ENCODE measurements around the gene PFKL. TPM values are rescaled to one million over a fixed set of nuclear protein-coding genes. Genes with fewer than 3 reads are reported as not detected.

Gene PFKL
- total RNA-seq, 2 donors from 2014 or later, result 99.4 to 235 TPM

- Histone ChIP-seq H3K36me3 (peaks cover 19 to 24% of the 10 kb centered on the region in 2 donors), H3K27me3 (replicated peaks; ENCODE audit: insufficient read depth) (no peaks in the 10 kb centered on the region), H3K27ac (no peak overlapping the region), H3K9me3 (no peaks in the 10 kb centered on the region), H3K4me3 (no peak overlapping the region), H3K4me1 (replicated peaks) (no peaks in the 10 kb centered on the region)
- intact Hi-C loops (cut with DNase I), result no loop called here
- no peak for DNase-seq (ENCODE audit: low spot score)
- 91% methylated on average over 24 of the region's 27 CpGs for WGBS
- TF ChIP-seq POLR2A (IDR thresholded peaks at IDR 0.05) (no peak), POLR2AphosphoS5 (IDR thresholded peaks at IDR 0.05) (no peak)
- TF ChIP-seq, protein P1, sequence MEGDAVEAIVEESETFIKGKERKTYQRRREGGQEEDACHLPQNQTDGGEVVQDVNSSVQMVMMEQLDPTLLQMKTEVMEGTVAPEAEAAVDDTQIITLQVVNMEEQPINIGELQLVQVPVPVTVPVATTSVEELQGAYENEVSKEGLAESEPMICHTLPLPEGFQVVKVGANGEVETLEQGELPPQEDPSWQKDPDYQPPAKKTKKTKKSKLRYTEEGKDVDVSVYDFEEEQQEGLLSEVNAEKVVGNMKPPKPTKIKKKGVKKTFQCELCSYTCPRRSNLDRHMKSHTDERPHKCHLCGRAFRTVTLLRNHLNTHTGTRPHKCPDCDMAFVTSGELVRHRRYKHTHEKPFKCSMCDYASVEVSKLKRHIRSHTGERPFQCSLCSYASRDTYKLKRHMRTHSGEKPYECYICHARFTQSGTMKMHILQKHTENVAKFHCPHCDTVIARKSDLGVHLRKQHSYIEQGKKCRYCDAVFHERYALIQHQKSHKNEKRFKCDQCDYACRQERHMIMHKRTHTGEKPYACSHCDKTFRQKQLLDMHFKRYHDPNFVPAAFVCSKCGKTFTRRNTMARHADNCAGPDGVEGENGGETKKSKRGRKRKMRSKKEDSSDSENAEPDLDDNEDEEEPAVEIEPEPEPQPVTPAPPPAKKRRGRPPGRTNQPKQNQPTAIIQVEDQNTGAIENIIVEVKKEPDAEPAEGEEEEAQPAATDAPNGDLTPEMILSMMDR (IDR thresholded peaks at IDR 0.05), result no peak
Measured at GRCh38 chr21:44316277-44316900, 16.5 kb downstream of the PFKL start.

DNA sequence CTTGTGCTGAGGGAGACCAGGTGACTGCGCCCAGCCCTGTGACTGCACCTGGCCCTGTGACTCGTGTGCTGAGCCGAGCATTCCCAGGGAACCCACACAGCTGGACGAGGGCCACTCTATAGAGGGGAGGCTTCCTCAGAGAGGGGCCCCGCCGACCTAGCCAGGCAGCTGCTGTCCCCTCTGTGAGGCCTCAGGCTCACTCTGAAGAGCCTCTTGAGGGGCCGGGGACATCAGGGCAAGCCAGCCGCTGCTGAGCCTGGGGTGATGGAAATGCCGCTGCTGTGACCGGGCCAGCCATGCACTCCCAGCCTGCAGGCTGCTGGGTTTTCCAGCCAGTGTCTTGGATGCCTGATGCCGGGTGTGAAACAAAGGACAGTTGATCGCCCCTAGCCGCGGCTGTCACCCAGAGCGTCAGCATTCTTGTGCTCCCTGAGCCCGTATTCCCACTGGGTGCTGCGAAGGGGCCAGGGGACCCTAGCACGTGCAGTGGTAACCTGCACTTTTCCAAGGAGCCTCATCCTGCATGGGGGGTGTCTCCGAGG lies 17.5 kb downstream of the PFKL start:
- Histone ChIP-seq H3K4me1 (replicated peaks) (no peaks in the 10 kb centered on the region), H3K27me3 (replicated peaks; ENCODE audit: insufficient read depth) (no peaks in the 10 kb centered on the region), H3K36me3 (peaks cover 19 to 23% of the 10 kb centered on the region in 2 donors), H3K9me3 (no peaks in the 10 kb centered on the region), H3K27ac (no peak overlapping the region), H3K4me3 (no peak overlapping the region)
- DNase-seq (ENCODE audit: low spot score), result no peak
- TF ChIP-seq POLR2AphosphoS5 (IDR thresholded peaks at IDR 0.05), result no peak
- TF ChIP-seq, protein P1 (IDR thresholded peaks at IDR 0.05), result no peak
- TF ChIP-seq POLR2A (IDR thresholded peaks at IDR 0.05), result no peak
- WGBS, result 91% methylated on average over 14 of the region's 19 CpGs
- intact Hi-C loops (cut with DNase I), result no loop called here

DNA sequence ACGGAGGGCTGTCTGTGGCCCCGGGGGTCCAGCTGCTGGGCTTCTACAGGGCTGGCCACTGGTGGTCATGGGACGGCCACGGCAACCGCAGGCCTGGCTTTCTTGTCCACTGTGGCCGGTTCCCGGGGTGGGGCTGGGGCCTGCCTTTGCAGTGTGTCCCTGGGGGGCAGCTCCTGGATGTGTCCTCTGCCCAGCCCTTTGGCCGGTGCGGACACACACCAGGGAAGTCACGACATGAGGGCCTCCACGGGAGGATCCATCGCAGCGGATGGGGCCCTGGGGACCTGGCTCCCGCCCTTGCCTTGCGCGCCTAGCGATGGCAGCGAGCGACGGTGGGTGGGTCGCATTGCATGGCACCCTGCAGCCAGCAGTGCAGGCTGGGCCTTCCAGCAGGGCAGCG lies 18.0 kb downstream of the PFKL start:
- Histone ChIP-seq H3K36me3 (peaks cover 18 to 19% of the 10 kb centered on the region in 2 donors), H3K27ac (no peak overlapping the region), H3K27me3 (replicated peaks; ENCODE audit: insufficient read depth) (no peaks in the 10 kb centered on the region), H3K4me1 (replicated peaks) (no peaks in the 10 kb centered on the region), H3K4me3 (no peak overlapping the region), H3K9me3 (no peaks in the 10 kb centered on the region)
- intact Hi-C loops (cut with DNase I), result no loop called here
- WGBS, result 95% methylated on average over 17 of the region's 22 CpGs
- DNase-seq (ENCODE audit: low spot score), result no peak
- TF ChIP-seq POLR2AphosphoS5 (IDR thresholded peaks at IDR 0.05) (no peak), POLR2A (IDR thresholded peaks at IDR 0.05) (no peak)
- TF ChIP-seq, protein P1 (IDR thresholded peaks at IDR 0.05), result no peak

DNA sequence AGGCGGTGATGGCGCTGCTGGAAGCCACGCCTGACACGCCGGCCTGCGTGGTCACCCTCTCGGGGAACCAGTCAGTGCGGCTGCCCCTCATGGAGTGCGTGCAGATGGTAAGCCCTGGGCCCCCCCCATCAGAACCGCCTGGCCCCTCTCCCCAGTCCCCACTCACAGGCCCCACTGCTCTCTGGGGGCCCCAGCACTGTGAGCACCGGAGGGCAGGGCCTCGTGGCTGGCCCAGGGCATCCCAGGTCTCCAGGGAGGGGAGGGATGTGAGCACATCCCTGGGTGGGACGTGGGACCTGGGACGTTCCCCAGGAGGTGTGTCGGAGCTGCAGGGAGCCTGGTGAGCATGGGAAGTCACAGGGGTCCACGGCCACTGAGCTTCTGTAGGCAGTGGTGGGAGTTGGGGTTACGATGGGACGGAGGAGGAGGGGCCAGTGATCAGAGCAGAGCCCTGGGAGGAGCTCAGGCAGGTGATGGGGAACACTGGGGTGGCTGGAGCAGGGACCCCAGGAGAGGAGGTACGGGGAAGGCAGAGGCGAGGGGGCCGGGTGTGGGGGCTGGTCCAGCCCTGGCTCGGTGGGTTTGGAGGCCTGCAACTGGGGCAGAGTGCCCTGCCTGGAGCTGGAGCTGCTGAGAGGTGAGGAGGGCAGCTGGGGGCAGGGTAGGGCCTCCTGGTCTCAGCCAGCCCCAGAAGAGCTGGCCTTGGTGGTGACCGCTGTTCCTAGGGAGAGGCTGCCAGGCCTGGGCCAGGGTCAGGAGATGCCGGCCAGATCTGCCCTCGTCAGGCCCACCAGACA lies 18.8 kb downstream of the PFKL start:
- H3K36me3 ChIP-seq, result peaks cover 10 to 18% of the 10 kb centered on the region in 2 donors

More for the DNA sequence above, 18.8 kb downstream of the PFKL start:
- Histone ChIP-seq H3K4me3 (no peak overlapping the region), H3K4me1 (replicated peaks) (no peaks in the 10 kb centered on the region), H3K27me3 (replicated peaks; ENCODE audit: insufficient read depth) (no peaks in the 10 kb centered on the region), H3K27ac (no peak overlapping the region), H3K9me3 (no peaks in the 10 kb centered on the region)
- intact Hi-C loops (cut with DNase I), result no loop called here
- WGBS, result 91% methylated on average over 25 of the region's 25 CpGs
- TF ChIP-seq POLR2AphosphoS5 (IDR thresholded peaks at IDR 0.05), result no peak
- TF ChIP-seq, protein P1 (IDR thresholded peaks at IDR 0.05), result no peak
- no peak for DNase-seq (ENCODE audit: low spot score)
